OCI-LY1 (cell line): Measurements from ENCODE around the gene ANKRD24.

Source experiments
- CTCF ChIP-seq: fragments of 200-600 bp; sonication (generic), shearing (Covaris generic); IDR thresholded peaks from 2 replicates; pipeline ENCODE4 v1.5.1; 2017; ENCODE audit warnings: mild to moderate bottlenecking, antibody characterized with exemption, low read length, moderate library complexity, mixed read lengths
- EZH2 ChIP-seq: fragments of 200-600 bp; sonication (generic), shearing (Covaris generic); IDR thresholded peaks from 2 replicates; pipeline ENCODE4 v1.8.0; 2017; ENCODE audit warnings: borderline replicate concordance, mixed run types, mild to moderate bottlenecking, antibody characterized with exemption, low read length, moderate library complexity, mixed read lengths

GRCh38 chr19:4151623-4152022 is 30.9 kb upstream of the ANKRD24 start:
- TF ChIP-seq CTCF (no peak), EZH2 (no peak)
